Breast epithelium (tissue), 3 donors: ENCODE data around the gene XRN1.

Experiments used
- POLR2AphosphoS5 ChIP-seq, 3 donors: sonication (generic); formaldehyde crosslinking; IDR thresholded peaks; one replicate each; pipeline ENCODE4 v1.6.1; 2017; ENCODE audit warnings: antibody characterized with exemption in 3 of 3
- TF ChIP-seq, protein P1 (sequence below), 3 donors: fragments of 450-650 bp; IDR thresholded peaks; one replicate each; pipeline ENCODE4 v1.5.1; 2016 to 2017; ENCODE audit warnings: antibody characterized with exemption in 3 of 3, mild to moderate bottlenecking in 3 of 3, moderate library complexity in 3 of 3

DNA sequence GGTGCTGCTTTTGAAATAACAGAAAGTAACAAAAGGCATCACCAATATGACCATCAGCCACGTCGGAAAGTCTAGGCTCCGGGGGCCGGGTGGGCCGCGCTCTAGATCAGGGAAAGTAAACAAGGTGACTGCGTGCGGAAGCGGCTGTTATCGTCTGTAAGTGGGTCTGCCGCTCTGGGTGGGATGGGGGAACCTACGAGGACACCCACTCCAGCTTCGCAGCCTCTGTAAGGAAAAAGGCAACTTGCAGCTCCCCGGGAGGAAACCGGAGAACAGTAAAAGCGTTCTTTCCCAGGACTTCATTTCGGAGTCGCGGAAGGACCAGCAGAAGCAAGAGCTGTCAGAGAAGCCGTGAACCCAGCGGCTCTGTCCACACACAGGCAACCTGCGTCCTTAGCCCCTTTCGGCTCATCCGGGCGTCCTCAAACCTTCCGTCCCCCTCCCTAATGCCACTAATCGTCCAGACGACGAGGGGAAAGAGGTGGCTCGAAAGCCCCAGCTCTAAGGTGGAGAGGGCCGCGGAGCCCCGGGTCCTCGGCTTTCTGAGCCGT is 461 bp downstream of the XRN1 start:
- TF ChIP-seq, protein P1, sequence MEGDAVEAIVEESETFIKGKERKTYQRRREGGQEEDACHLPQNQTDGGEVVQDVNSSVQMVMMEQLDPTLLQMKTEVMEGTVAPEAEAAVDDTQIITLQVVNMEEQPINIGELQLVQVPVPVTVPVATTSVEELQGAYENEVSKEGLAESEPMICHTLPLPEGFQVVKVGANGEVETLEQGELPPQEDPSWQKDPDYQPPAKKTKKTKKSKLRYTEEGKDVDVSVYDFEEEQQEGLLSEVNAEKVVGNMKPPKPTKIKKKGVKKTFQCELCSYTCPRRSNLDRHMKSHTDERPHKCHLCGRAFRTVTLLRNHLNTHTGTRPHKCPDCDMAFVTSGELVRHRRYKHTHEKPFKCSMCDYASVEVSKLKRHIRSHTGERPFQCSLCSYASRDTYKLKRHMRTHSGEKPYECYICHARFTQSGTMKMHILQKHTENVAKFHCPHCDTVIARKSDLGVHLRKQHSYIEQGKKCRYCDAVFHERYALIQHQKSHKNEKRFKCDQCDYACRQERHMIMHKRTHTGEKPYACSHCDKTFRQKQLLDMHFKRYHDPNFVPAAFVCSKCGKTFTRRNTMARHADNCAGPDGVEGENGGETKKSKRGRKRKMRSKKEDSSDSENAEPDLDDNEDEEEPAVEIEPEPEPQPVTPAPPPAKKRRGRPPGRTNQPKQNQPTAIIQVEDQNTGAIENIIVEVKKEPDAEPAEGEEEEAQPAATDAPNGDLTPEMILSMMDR (IDR thresholded peaks at IDR 0.05), result no peak
- TF ChIP-seq POLR2AphosphoS5 (IDR thresholded peaks at IDR 0.05), result no peak
